Stimulated activated CD4-positive, alpha-beta T cell treated with anti-CD3 and anti-CD28 coated beads, Interleukin-4, amount 100 ng/mL, for 24 hours (primary cell): Measurements from ENCODE around the gene SLC9A5.

Source experiments
- DNase-seq: peaks from one replicate; pipeline ENCODE4 v3.0.0-alpha.2; 2020

The SLC9A5 gene, protein sequence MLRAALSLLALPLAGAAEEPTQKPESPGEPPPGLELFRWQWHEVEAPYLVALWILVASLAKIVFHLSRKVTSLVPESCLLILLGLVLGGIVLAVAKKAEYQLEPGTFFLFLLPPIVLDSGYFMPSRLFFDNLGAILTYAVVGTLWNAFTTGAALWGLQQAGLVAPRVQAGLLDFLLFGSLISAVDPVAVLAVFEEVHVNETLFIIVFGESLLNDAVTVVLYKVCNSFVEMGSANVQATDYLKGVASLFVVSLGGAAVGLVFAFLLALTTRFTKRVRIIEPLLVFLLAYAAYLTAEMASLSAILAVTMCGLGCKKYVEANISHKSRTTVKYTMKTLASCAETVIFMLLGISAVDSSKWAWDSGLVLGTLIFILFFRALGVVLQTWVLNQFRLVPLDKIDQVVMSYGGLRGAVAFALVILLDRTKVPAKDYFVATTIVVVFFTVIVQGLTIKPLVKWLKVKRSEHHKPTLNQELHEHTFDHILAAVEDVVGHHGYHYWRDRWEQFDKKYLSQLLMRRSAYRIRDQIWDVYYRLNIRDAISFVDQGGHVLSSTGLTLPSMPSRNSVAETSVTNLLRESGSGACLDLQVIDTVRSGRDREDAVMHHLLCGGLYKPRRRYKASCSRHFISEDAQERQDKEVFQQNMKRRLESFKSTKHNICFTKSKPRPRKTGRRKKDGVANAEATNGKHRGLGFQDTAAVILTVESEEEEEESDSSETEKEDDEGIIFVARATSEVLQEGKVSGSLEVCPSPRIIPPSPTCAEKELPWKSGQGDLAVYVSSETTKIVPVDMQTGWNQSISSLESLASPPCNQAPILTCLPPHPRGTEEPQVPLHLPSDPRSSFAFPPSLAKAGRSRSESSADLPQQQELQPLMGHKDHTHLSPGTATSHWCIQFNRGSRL

DNA sequence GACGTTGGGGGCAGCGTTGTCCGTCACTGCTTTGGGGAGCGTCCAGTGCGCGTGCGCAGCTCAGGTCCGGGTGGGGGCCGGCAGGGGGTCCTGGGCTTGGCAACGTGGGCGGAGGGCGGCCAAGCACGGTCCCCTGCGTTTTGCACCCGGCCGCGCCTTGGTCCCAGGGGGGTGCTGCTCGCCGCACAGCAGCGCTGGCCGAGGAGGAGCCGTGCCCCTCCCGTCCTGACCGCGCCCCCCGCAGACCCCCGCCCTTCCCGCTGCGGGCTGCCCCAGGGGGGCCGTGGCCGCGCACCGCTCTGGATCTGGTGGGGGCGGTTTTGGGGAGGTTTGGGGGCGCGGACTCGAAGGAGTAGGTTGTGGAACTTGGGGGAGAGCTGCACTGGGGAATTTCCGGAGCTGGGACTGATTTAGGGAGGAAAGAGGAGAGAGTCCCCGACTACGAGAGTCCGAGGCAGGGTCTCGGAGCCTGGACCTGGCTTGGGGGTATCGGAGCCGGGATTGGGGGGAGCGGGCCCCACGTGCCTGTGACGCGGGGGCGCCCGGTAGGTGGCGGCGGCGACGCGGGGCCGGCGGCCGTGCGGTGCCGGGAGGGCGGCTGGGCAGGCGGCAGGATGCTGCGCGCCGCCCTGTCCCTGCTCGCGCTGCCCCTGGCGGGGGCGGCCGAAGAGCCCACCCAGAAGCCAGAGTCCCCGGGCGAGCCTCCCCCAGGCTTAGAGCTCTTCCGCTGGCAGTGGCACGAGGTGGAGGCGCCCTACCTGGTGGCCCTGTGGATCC, at the start of gene SLC9A5:
Gene SLC9A5 (plus strand): TSS at position 579 of the 777 bp plus-strand sequence. CDS start 36 bp downstream, at position 615.
- no peak for DNase-seq

DNA sequence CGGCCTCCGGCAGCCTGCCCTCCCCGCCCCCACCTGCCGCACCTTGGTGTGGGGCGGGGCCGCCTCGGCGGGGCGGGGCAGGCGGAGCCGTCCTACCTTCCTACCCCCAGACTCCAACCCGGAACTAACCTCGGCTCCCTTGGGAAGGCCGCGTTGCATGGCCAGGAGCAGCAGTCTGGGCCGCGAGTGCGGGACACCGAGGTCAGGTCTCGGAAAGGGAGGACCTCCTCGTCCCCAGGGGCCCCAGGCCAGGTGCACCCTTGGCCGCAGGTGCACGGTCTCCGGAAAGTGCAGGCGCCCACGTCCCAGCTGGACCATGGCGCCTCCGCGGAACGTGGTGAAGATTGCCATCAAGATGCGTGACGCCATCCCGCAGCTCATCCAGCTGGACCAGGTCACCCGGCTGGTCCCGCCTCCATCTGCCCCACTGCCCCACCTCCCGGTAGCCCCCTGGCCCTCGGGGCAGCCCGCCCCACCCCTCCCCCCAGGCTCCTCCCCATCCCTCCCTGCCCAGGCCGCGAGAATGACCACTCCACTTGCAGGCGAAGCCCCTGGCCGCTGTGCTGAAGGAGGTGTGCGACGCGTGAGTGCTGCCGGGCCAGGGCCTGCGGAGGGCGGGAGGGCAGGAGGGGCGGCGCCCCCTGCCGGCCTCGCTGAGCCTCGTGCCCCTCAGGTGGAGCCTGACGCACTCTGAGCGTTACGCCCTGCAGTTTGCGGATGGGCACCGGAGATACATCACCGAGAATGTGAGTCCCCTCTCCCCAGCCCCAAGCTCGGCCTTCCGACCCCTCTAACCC, 49.6 kb upstream of the SLC9A5 start, which contains the start of gene ELMO3:
Gene ELMO3 (plus strand): TSS at position 121 of the 797 bp plus-strand sequence. CDS start 196 bp downstream, at position 317.
- no peak for DNase-seq

DNA sequence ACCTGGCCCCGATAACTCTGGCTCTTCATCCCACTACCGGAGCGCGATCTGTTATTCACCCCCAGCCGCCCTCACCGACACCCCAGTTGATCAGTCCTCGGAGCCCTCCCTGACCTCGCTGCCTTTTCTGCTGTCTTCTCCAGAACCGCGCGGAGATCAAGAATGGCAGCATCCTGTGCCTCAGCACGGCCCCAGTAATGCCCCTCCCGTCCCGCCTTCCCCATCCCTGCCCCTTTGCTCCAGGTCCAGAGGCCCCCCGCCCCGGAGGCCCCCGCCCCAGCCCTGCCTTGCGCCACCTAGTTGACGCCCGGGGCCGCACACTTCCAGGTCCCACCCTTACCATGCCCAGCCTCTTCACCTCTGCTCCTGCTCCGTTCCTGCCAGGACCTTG, 49.0 kb upstream of the SLC9A5 start:
- DNase-seq, result no peak

DNA sequence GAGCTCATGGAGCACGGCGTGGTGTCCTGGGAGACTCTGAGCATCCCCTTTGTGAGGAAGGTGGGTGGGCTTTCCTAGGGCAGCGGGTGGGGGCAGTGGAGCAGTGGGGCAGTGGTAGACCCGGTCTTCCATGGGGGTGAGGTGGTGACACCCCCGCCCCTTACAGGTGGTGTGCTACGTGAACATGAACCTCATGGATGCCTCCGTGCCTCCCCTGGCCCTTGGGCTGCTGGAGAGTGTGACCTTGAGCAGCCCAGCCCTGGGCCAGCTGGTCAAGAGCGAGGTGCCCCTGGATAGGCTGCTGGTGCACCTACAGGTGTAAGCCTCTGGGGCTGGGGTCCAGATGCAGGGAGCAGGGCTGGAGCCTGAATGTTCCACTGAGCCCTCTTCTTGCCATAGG, 48.3 kb upstream of the SLC9A5 start:
- no peak for DNase-seq

DNA sequence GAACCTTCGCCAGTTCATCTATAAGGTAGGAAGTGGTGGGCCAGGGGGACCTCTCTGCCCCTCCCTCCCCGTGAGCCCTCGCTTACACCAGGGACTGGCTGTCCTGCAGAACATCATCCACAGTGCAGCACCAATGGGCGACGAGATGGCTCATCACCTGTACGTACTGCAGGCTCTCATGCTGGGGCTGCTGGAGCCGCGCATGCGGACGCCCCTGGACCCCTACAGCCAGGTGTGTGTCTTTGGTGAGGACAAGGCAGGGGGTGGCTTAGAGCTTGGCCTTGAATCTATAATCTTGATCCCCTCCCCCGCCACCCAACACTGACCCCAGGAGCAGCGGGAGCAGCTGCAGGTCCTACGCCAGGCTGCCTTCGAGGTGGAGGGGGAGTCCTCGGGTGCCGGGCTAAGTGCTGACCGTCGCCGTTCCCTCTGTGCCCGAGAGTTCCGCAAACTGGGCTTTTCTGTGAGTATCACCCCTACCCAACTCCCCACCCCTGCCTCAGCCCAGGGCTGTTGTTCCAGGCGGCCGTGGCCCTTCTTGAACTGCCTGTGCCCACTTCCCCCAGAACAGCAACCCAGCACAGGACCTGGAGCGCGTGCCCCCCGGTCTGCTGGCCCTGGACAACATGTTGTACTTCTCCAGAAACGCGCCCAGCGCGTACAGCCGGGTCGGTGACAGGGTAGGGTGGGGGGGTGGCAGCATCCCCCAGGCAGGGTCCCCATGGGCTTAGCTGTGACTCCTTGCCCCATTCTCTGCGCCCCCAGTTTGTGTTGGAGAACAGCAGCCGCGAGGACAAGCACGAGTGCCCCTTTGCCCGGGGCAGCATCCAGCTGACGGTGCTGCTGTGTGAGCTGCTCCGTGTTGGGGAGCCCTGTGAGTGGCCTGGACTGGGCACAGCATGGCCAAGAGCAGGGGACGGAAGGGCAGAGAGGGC, 47.1 kb upstream of the SLC9A5 start:
- DNase-seq, result no peak

DNA sequence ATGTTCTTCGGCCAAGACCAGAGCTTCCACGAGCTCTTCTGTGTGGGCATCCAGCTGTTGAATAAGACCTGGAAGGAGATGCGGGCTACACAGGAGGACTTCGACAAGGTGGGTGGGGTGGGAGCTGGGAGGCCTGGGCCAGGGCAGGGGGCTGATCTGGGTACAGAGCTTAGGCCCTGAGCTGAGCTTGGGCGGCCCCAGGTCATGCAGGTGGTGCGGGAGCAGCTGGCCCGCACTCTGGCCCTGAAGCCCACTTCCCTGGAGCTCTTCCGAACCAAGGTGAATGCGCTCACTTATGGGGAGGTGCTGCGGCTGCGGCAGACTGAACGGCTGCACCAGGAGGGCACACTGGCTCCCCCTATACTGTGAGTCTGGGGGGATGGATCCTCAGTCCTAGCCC, 46.4 kb upstream of the SLC9A5 start:
- DNase-seq, result no peak

DNA sequence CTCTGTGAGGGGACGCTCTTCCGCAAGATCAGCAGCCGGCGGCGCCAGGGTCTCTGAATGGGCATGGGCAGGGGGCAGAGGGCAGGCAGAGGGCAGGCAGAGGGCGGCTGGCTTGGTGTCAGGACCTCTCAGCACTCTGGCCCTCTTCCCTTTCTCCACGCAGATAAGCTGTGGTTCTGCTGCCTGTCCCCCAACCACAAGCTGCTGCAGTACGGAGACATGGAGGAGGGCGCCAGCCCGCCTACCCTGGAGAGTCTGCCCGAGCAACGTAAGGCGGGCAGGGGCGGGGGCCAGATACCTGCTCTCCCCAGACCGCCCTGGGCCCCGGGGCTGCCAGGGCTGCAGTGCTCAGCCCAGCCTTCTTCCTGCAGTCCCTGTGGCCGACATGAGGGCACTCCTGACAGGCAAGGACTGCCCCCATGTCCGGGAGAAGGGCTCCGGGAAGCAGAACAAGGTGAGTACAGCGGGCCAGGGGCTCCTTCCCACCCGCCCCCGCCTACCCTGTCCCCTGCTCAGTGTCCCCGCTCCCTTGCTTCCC, 45.8 kb upstream of the SLC9A5 start:
- DNase-seq, result no peak

DNA sequence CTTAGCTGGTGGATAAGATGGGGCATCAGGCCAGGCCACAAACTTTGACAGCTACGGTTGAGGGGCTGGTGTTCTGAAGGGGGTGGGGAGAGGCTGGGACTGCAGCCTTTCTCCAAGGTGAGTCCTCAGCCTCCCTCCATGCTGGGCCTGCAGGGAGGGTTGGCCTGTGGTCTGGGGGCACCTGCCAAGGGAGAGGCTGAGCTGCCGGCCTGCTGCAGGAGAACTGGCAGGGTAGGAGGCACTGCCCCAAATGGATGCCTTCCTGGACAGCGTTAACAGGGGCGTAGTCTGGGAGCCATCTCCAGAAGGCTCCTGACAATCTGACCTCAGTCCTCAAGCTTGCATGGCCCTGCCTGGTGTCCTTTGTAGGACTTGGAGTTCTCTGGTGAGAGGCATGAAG, 44.7 kb upstream of the SLC9A5 start:
- no peak for DNase-seq

DNA sequence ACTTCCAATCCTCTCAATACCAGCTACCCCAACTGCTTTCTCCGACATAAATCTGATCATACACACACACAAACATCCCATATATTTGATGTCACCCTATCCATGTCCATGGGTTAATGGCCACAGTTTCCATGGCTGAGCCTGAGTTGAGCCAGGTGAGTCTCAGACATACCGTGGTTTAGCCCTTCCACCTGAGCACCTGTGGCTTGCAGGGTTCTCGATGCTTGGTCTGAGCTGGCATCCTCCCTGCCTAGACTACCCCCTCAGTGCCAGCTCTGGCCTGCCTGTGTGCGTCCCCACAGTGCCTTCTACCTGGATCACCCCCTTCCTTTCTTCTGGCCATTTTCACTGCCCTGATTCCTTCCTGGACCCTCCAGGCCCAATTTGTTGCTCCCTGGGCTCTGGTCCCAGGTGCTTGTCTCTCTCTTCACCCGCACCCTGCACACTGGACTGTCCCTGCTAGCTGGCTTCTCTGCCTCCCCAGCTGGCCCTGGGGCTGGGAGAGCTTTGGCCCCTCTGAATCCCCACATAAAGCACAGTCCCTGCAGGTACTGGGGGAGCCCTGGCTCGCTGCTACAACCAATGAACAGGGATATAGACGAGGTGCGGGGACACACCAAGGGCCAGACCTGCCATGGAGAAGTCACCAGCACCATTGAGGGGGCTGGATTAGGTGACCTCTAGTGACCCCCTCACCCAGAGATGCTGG, 42.5 kb upstream of the SLC9A5 start:
- DNase-seq, result no peak

DNA sequence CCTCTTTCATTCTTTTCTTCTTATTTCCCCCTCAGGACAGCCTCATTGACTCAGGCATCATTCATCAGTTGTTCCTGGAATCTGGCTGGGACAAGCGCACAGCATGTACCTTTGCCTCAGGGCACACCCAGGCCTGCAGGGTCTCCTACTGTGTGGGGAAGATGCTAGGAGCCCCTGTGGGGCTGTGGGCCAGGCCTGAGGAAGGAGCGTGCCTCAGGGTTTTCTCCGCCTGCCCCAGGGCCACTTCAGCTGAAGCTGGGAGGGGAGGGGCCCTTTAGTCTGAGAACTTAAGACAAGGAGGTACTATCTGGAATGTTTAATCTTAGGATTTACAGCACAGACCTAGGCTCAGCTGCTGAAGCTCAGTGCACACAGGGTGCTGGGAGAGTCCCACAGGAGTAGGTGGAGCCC, 41.9 kb upstream of the SLC9A5 start:
- DNase-seq, result no peak

DNA sequence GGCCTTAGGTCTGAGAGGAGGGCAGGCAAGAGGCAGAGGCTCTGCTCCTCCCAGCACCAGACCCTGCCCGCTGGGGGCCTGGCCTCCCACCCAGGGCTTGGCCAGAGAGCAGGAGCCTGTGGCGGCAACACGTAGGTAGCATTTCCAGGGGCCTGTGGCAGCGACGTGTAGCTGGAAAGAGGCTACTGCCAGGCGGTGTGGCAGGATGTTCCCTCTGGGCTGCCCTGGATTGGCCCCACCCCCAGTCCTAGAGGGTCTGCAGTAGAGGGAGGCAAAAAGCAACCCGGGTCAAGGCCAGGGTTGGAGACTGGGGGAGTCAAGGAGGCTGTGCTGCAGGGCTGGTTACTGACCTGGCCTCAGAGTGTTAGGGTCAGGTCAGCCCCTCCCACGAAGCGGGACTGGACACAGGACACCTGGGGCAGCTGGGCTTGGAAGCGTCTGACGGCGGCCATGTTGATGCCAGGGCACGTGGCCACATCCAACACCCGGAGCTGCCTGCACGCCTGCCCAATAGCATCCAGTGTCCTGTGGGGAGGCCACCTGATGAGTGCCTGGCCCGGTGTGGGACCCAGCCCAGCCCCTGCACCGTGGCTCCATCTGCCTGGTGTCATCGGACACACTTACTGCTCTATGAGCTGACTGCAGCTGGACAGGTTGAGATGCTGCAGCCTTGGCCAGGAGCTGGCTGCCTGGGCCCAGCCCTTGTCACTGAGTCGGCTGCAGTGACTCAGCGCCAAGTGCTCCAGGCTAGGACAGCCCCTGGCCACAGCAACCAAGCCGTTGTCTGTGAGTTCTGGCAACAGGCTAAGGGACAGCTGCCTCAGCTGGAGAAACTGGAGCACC, 41.3 kb upstream of the SLC9A5 start:
- no peak for DNase-seq

DNA sequence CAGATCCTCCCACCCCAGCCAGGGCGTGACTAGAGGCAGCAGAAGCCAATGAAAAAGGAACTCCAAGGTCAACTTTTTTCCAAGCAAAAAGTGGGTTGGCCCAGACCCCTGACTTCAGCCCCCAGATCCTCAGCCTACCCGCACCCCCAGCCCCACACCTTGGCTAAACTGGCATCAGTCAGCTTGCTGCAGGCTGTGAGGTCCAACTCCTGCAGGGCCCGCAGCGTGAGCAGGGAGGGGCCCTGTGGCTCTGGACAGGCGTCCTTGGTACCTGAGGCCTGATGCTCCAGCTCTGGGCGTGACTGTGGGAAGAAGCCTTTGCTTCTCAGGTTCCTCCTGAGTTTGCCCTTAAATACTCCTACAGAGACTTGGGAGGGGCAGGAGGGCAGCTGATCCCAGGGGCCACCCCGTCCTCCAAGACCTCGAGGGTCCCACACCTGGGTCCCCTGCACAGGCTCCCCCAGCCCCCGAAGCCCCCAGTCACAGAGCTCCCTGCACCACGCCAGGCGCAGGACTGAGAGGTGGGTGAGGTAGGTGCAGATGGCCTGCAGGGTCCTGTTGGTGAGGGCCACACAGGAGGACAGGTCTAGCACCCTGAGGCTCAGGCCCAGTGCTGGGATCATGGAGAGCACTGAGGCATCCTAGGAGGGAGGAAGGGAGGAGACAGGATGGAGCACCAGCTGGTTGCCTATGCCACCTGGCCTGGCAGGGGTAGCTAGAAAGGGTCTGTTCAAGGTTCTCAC, 40.5 kb upstream of the SLC9A5 start:
- no peak for DNase-seq

DNA sequence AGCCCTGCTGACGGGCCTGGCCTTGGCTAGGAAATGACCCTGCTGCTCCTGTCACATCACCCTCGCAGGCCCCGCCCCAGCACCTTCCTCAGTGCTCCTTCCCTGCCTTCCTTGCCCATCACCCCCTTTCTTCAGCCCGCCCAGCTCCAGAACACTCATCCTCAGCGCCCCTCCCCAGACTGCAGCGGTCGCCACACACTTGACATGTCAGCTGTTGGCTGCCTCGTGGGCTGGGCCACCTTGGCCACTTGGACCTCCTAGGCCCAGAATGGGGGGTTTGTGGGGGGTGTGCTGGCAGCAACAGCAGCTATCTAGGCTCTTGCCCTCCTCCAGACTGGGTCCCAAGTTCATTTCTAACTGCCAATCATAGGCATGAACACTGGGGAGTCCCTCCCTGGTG, 39.2 kb upstream of the SLC9A5 start:
- no peak for DNase-seq

DNA sequence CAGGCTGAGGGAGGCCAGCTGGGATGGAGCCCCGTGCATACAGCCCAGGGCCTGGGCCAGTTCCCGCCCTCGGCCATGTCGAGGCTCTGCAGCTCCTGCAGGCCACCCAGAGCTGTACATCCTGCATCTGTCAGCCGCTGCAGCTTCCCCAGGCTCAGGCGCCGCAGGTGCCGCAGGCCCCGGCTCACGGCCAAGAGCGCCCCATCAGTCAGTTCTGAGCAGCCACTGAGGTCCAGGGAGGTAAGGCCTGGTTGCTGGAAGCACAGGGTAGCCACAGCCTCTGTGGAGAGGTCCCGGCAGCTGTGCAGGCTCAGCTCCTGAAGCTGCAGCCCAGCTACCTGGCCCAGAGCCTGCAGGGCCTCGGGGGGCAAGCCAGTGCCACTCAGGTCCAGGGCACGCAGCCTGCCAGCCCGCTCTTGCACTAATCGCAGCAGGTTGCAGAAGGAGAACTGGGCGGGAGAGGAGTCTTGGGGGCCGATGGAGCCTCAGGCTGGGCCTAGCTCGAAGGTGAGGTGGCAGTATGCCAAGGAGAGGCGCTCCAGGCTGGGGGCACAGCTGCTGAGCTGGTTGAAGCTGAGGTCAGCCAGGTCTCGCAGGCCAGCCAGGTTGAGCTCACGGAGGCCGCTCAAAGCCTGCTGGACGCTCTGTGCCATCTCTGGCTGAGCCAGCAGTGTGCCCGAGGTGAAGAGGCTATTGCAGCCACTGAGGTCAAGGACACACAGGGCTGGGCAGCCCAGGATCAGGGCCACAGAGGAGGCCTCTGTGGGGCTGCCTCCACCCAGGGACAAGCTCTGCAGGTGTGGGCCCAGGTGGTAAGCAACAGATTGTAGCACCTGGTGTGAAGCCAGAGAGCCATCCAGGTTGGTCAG, 38.5 kb upstream of the SLC9A5 start:
- no peak for DNase-seq

DNA sequence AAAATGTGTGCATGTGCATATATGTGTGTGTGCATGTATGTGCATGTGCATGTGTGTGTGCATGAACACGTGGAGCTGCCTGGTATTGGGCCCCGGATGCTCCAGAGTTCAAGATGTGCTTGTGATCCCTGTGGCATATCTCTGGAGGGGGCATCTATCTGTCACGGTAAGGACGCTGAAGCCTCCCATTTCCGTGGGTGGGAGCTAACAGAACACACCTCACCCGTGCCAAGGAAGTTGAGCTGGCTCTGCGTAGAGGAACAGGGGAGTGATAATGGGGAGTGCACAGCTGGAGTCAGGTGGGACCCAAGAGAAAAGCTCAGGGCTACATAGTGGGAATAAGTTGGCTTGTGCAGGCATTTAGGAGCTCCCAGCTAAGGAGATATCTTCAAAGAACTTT, 37.1 kb upstream of the SLC9A5 start:
- DNase-seq, result no peak

DNA sequence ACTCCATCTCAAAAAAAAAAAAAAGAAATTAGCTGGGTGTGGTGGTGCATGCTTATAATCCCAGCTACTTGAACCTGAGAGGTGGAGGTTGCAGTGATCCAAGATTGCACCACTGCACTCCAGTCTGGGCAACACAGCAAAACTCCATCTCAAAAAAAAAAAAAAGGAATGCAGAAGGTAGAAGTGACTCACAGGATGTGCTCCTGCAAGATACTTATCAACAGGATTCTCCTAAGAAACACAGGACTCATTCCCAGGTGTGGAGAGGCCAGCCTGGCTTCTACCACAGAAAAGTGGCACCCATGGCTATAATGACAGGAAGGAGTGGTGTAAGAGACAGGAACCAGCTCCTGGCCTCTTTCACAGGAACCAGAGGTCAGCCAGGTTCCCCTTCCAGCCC, 36.0 kb upstream of the SLC9A5 start:
- DNase-seq, result no peak
